ENCODE results near the gene SAFB.

The SAFB gene

GRCh38 chr19:5655412-5655811 lies 32.5 kb downstream of the SAFB start:
- no peaks in the 10 kb centered on the region for H3K27me3 Mint-ChIP-seq
- H3K4me1 Mint-ChIP-seq (ENCODE audit: low read depth), result no peaks in the 10 kb centered on the region
- H3K4me3 Mint-ChIP-seq, result no peak overlapping the region
- peaks cover 59% of the 10 kb centered on the region for H3K36me3 Mint-ChIP-seq (ENCODE audit: low read depth)
- no peak overlapping the region for H3K27ac Mint-ChIP-seq
- no peaks in the 10 kb centered on the region for H3K9me3 Mint-ChIP-seq

DNA sequence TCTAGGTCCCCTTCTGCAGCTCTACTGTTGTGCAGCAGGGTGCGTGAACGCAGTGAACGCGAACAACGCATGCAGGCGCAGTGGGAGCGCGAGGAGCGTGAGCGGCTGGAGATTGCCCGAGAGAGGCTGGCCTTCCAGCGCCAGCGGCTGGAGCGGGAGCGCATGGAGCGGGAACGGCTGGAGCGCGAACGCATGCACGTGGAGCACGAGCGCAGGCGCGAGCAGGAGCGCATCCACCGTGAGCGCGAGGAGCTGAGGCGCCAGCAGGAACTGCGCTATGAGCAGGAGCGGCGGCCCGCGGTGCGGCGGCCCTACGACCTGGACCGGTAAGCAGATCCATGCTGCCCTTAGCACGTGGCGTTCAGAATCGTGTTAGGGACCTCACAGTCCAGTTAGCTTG lies 38.6 kb downstream of the SAFB start:
- Mint-ChIP-seq H3K27ac (no peak overlapping the region), H3K9me3 (no peaks in the 10 kb centered on the region), H3K27me3 (no peaks in the 10 kb centered on the region), H3K36me3 (ENCODE audit: low read depth) (peaks cover 56% of the 10 kb centered on the region), H3K4me3 (no peak overlapping the region), H3K4me1 (ENCODE audit: low read depth) (peaks cover 16% of the 10 kb centered on the region)

DNA sequence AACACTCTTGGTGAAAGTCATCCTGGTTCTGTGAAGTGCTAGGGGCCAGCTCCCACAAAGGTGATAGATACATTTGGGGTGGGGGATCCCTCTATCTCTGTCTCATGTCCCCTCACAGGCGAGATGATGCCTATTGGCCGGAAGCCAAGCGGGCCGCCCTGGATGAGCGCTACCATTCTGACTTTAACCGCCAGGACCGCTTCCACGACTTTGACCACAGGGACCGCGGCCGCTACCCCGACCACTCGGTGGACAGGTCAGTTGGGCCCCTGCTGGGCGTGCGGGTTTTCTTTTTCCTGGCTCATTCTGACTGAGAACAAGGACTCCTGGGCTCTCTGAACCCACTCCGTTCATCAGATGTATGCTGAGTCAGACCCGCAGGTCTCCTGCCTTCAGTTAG lies 41.0 kb downstream of the SAFB start:
- peak overlapping the region; percentile 45 for H3K27ac Mint-ChIP-seq
- no peak overlapping the region for H3K4me3 Mint-ChIP-seq
- peaks cover 65% of the 10 kb centered on the region for H3K36me3 Mint-ChIP-seq (ENCODE audit: low read depth)
- no peaks in the 10 kb centered on the region for H3K27me3 Mint-ChIP-seq
- H3K9me3 Mint-ChIP-seq, result no peaks in the 10 kb centered on the region
- H3K4me1 Mint-ChIP-seq (ENCODE audit: low read depth), result peaks cover 16% of the 10 kb centered on the region

- Mint-ChIP-seq H3K27ac (no peak overlapping the region), H3K36me3 (ENCODE audit: low read depth) (peaks cover 71% of the 10 kb centered on the region), H3K4me1 (ENCODE audit: low read depth) (peaks cover 16% of the 10 kb centered on the region), H3K27me3 (no peaks in the 10 kb centered on the region), H3K9me3 (no peaks in the 10 kb centered on the region), H3K4me3 (no peak overlapping the region)
These were observed 41.6 kb downstream of the SAFB start for GRCh38 chr19:5664515-5664914.

DNA sequence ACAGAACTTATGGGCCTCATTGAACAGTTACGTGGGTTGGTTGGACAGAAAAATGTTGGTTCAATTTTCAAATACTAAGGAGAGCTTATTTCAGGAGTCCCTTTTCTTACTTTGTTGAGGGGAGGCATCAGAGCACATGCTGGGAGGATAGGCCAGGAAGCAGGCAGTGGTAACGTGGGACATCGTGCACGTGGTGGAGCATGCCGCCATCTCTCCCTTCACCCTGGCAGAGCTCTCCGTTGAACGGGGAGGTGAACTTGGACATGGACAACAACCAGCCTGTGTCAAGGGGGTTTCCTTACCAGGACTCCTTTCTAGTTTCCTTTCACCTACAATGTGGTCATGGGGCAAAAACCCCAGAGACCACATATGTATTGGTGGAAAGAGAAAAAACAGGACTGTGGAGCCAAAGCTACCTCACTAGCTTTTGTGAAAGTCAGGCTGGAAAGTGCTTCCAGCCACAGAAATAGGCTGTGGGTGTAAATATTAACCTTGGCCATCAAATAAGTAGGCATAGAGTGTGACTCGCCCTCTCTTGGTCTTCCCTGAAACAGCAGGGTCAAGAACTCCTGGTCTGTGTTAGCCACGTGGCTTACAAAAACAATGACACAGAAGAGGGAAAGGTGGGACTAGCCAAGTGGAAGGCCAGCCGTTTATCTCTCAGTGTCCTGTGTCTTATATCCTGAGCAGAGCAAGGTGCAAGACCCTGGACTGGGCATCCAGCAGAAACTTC lies 43.1 kb downstream of the SAFB start:
- H3K27ac Mint-ChIP-seq, result peak overlapping the region; percentile 75

GRCh38 chr19:5666921-5667610 lies 44.2 kb downstream of the SAFB start:
- H3K9me3 Mint-ChIP-seq, result no peaks in the 10 kb centered on the region
- H3K4me3 Mint-ChIP-seq, result no peak overlapping the region
- H3K36me3 Mint-ChIP-seq (ENCODE audit: low read depth), result peaks cover 64% of the 10 kb centered on the region
- peaks cover 16% of the 10 kb centered on the region for H3K4me1 Mint-ChIP-seq (ENCODE audit: low read depth)
- peak overlapping the region; percentile 40 for H3K27ac Mint-ChIP-seq
- H3K27me3 Mint-ChIP-seq, result no peaks in the 10 kb centered on the region

More for the DNA sequence above, 43.1 kb downstream of the SAFB start:
- Mint-ChIP-seq H3K36me3 (ENCODE audit: low read depth) (peaks cover 69% of the 10 kb centered on the region), H3K27me3 (no peaks in the 10 kb centered on the region), H3K4me3 (no peak overlapping the region), H3K4me1 (ENCODE audit: low read depth) (peaks cover 16% of the 10 kb centered on the region), H3K9me3 (no peaks in the 10 kb centered on the region)

DNA sequence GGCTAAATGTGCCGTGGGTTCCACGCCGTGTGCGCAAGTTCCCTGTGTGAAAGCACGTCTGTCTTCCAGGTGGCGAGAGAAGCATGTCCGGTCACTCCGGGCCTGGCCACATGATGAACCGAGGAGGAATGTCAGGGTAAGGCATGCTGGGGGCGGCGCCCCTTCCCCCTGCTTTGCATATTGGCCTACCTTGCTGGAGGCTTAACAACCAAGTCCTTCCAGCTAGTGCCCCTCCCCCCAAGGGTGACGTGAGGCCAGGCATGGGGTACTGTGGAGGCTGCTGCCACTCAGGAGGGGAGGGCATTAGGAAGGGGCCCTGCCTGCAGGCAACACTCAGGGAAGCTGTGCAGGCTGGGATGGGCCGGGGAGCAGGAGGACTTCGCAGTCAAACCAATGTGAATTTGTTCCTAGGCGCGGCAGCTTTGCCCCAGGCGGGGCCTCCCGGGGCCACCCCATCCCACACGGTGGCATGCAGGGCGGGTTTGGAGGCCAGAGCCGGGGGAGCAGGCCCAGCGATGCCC lies 44.9 kb downstream of the SAFB start:
- Mint-ChIP-seq H3K4me1 (ENCODE audit: low read depth) (peaks cover 16% of the 10 kb centered on the region), H3K9me3 (no peaks in the 10 kb centered on the region), H3K36me3 (ENCODE audit: low read depth) (peaks cover 65% of the 10 kb centered on the region), H3K4me3 (no peak overlapping the region), H3K27me3 (no peaks in the 10 kb centered on the region), H3K27ac (no peak overlapping the region)

GRCh38 chr19:5669212-5669611 lies 46.3 kb downstream of the SAFB start:
- Mint-ChIP-seq H3K9me3 (no peaks in the 10 kb centered on the region), H3K27me3 (no peaks in the 10 kb centered on the region), H3K4me3 (no peak overlapping the region), H3K36me3 (ENCODE audit: low read depth) (peaks cover 62% of the 10 kb centered on the region), H3K27ac (no peak overlapping the region), H3K4me1 (ENCODE audit: low read depth) (peaks cover 16% of the 10 kb centered on the region)

DNA sequence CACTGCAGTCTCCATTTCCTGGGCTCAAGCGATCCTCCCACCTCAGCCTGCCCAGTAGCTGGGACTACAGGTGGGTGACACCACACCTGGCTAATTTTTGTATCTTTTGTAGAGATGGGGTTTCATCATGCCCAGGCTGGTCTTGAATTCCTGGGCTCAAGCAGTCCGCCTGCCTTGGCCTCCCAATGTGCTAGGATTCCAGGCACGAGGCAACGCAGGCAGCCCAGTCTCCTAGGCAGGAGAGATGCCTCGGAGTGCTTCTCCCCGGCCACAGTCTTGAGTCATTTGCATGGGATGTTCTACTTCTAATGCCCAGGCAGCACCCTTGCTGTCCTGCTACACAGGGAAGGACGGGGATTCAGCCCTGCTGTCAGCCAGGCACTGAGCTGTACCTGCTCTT lies 48.7 kb downstream of the SAFB start:
- peaks cover 40% of the 10 kb centered on the region for H3K36me3 Mint-ChIP-seq (ENCODE audit: low read depth)
- peak overlapping the region; percentile 21 for H3K27ac Mint-ChIP-seq
- no peaks in the 10 kb centered on the region for H3K9me3 Mint-ChIP-seq
- no peaks in the 10 kb centered on the region for H3K27me3 Mint-ChIP-seq
- no peak overlapping the region for H3K4me3 Mint-ChIP-seq
- no peaks in the 10 kb centered on the region for H3K4me1 Mint-ChIP-seq (ENCODE audit: low read depth)

- peaks cover 28% of the 10 kb centered on the region for H3K36me3 Mint-ChIP-seq (ENCODE audit: low read depth)
- H3K27me3 Mint-ChIP-seq, result no peaks in the 10 kb centered on the region
- no peaks in the 10 kb centered on the region for H3K4me1 Mint-ChIP-seq (ENCODE audit: low read depth)
- H3K4me3 Mint-ChIP-seq, result no peak overlapping the region
- H3K27ac Mint-ChIP-seq, result no peak overlapping the region
- no peaks in the 10 kb centered on the region for H3K9me3 Mint-ChIP-seq
These were observed 50.0 kb downstream of the SAFB start for GRCh38 chr19:5672708-5673459.

DNA sequence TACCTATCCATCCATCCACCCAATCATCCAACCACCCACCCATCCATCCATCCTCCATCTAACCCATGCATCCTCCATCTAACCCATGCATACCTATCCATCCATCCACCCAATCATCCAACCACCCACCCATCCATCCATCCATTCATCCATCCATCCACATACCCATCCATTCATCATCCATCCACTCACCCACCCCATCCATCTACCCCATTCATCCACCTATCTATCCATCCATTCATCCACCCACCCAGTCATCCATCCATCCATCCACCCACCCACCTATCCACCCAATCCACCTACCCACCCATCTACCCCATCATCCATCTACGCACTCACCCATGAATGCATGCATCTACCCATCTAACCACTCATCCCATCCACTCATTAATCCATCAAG lies 50.9 kb downstream of the SAFB start:
- Mint-ChIP-seq H3K27ac (no peak overlapping the region), H3K4me3 (no peak overlapping the region), H3K36me3 (ENCODE audit: low read depth) (peaks cover 22% of the 10 kb centered on the region), H3K9me3 (no peaks in the 10 kb centered on the region), H3K27me3 (no peaks in the 10 kb centered on the region), H3K4me1 (ENCODE audit: low read depth) (no peaks in the 10 kb centered on the region)

GRCh38 chr19:5674714-5675113 lies 51.8 kb downstream of the SAFB start:
- Mint-ChIP-seq H3K4me1 (ENCODE audit: low read depth) (peaks cover 8% of the 10 kb centered on the region), H3K4me3 (no peak overlapping the region), H3K27ac (no peak overlapping the region), H3K36me3 (ENCODE audit: low read depth) (peaks cover 12% of the 10 kb centered on the region), H3K27me3 (no peaks in the 10 kb centered on the region), H3K9me3 (no peaks in the 10 kb centered on the region)

DNA sequence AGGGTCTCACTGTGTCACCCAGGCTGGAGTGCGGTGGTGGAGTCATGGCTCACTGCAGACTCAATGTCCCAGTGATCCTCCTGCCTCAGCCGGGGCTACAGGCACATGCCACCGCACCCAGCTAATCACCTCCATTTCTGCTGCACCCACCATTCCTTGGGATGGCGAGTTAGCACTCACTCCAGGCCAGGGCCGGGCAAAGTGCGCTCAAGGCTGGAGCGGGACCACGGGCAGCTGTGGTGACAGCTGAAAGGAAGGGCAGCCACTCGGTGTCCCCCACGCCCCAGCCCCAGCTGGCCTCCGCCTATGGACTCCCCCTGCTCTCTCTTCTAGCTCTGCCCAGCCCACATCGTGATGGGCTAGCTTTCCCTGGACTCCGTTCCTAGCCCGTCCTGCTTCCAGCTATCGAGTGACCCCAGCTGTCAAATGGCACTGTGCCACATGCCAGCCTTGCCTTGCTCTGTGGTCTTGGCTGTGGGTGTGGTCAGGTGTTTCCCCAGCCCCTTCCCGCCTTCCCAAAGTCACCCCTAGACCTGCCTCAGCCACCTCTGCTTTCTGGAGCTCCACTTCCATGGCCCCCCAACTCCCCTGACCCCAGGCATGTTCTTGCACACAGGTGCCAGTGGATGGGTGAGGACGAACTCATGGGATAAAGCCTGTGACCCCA lies 53.4 kb downstream of the SAFB start:
- Mint-ChIP-seq H3K4me3 (no peak overlapping the region), H3K9me3 (no peaks in the 10 kb centered on the region), H3K36me3 (ENCODE audit: low read depth) (peaks cover 11% of the 10 kb centered on the region)

GRCh38 chr19:5676772-5677105 lies 53.9 kb downstream of the SAFB start:
- Mint-ChIP-seq H3K27ac (no peak overlapping the region), H3K9me3 (no peaks in the 10 kb centered on the region), H3K4me3 (no peak overlapping the region), H3K27me3 (no peaks in the 10 kb centered on the region), H3K4me1 (ENCODE audit: low read depth) (peaks cover 18% of the 10 kb centered on the region), H3K36me3 (ENCODE audit: low read depth) (peaks cover 11% of the 10 kb centered on the region)

More for the DNA sequence above, 53.4 kb downstream of the SAFB start:
- no peak overlapping the region for H3K27ac Mint-ChIP-seq
- H3K4me1 Mint-ChIP-seq (ENCODE audit: low read depth), result peaks cover 13% of the 10 kb centered on the region
- H3K27me3 Mint-ChIP-seq, result no peaks in the 10 kb centered on the region

GRCh38 chr19:5677136-5677535 lies 54.3 kb downstream of the SAFB start:
- Mint-ChIP-seq H3K36me3 (ENCODE audit: low read depth) (peaks cover 11% of the 10 kb centered on the region), H3K4me1 (ENCODE audit: low read depth) (peaks cover 21% of the 10 kb centered on the region), H3K9me3 (no peaks in the 10 kb centered on the region), H3K27ac (no peak overlapping the region), H3K27me3 (no peaks in the 10 kb centered on the region), H3K4me3 (no peak overlapping the region)

Measured in stimulated activated naive CD8-positive, alpha-beta T cell treated with anti-CD3 and anti-CD28 coated beads, Interleukin-15, Interleukin-2, amounts not matched to agents 100 ng/mL and 50 ng/mL, for 24 hours (primary cell).